ENCODE results near the gene MYBBP1A.

MYBBP1A gene

GRCh38 chr17:4594931-4595684 is 39.9 kb upstream of the MYBBP1A start:
- Histone ChIP-seq H3K4me1 (ENCODE audit: low read length) (no peaks in the 10 kb centered on the region), H3K27ac (ENCODE audit: low read length) (no peak overlapping the region), H3K36me3 (replicated peaks; ENCODE audit: low read depth, low read length) (no peaks in the 10 kb centered on the region), H3K9me3 (ENCODE audit: insufficient read depth, low read length) (no peaks in the 10 kb centered on the region), H4K20me1 (ENCODE audit: insufficient read depth, low read length) (no peaks in the 10 kb centered on the region), H3K4me2 (ENCODE audit: low read length) (no peak overlapping the region), H3K9ac (ENCODE audit: low read length) (no peak overlapping the region), H3K79me2 (ENCODE audit: low read length) (no peaks in the 10 kb centered on the region), H2AFZ (ENCODE audit: low read depth, low read length) (no peak overlapping the region), H3K4me3 (ENCODE audit: low read length) (no peak overlapping the region), H3K27me3 (ENCODE audit: low read depth, low read length) (no peaks in the 10 kb centered on the region)
- TF ChIP-seq CTCF (IDR thresholded peaks at IDR 0.05; ENCODE audit: low read depth, low read length), result no peak
- no peak for TF ChIP-seq EZH2phosphoT487 (IDR thresholded peaks at IDR 0.05; ENCODE audit: low read depth)

- Histone ChIP-seq H2AFZ (ENCODE audit: low read depth, low read length) (no peak overlapping the region), H3K27ac (ENCODE audit: low read length) (no peak overlapping the region), H3K4me3 (ENCODE audit: low read length) (no peak overlapping the region), H3K4me1 (ENCODE audit: low read length) (no peaks in the 10 kb centered on the region), H3K79me2 (ENCODE audit: low read length) (no peaks in the 10 kb centered on the region), H3K27me3 (ENCODE audit: low read depth, low read length) (no peaks in the 10 kb centered on the region), H3K36me3 (replicated peaks; ENCODE audit: low read depth, low read length) (no peaks in the 10 kb centered on the region), H3K9me3 (ENCODE audit: insufficient read depth, low read length) (no peaks in the 10 kb centered on the region), H4K20me1 (ENCODE audit: insufficient read depth, low read length) (no peaks in the 10 kb centered on the region), H3K9ac (ENCODE audit: low read length) (no peak overlapping the region), H3K4me2 (ENCODE audit: low read length) (no peak overlapping the region)
- TF ChIP-seq EZH2phosphoT487 (IDR thresholded peaks at IDR 0.05; ENCODE audit: low read depth), result no peak
- no peak for TF ChIP-seq CTCF (IDR thresholded peaks at IDR 0.05; ENCODE audit: low read depth, low read length)
Measured at GRCh38 chr17:4594406-4594805, 39.2 kb upstream of the MYBBP1A start.

GRCh38 chr17:4593021-4593421 is 37.8 kb upstream of the MYBBP1A start:
- H4K20me1 ChIP-seq (ENCODE audit: insufficient read depth, low read length), result no peaks in the 10 kb centered on the region
- no peak overlapping the region for H2AFZ ChIP-seq (ENCODE audit: low read depth, low read length)
- H3K9ac ChIP-seq (ENCODE audit: low read length), result no peak overlapping the region
- H3K27ac ChIP-seq (ENCODE audit: low read length), result no peak overlapping the region
- no peak overlapping the region for H3K4me2 ChIP-seq (ENCODE audit: low read length)
- H3K27me3 ChIP-seq (ENCODE audit: low read depth, low read length), result no peaks in the 10 kb centered on the region
- H3K9me3 ChIP-seq (ENCODE audit: insufficient read depth, low read length), result no peaks in the 10 kb centered on the region
- no peaks in the 10 kb centered on the region for H3K36me3 ChIP-seq (replicated peaks; ENCODE audit: low read depth, low read length)
- TF ChIP-seq EZH2phosphoT487 (IDR thresholded peaks at IDR 0.05; ENCODE audit: low read depth), result no peak
- TF ChIP-seq CTCF (IDR thresholded peaks at IDR 0.05; ENCODE audit: low read depth, low read length), result no peak
- no peak overlapping the region for H3K4me3 ChIP-seq (ENCODE audit: low read length)
- H3K79me2 ChIP-seq (ENCODE audit: low read length), result no peaks in the 10 kb centered on the region
- no peaks in the 10 kb centered on the region for H3K4me1 ChIP-seq (ENCODE audit: low read length)

GRCh38 chr17:4592240-4593005 is 37.2 kb upstream of the MYBBP1A start:
- Histone ChIP-seq H3K36me3 (replicated peaks; ENCODE audit: low read depth, low read length) (no peaks in the 10 kb centered on the region), H3K4me1 (ENCODE audit: low read length) (no peaks in the 10 kb centered on the region)

More at GRCh38 chr17:4592240-4593005, 37.2 kb upstream of the MYBBP1A start:
- H3K4me2 ChIP-seq (ENCODE audit: low read length), result no peak overlapping the region
- H3K27ac ChIP-seq (ENCODE audit: low read length), result no peak overlapping the region
- H3K27me3 ChIP-seq (ENCODE audit: low read depth, low read length), result no peaks in the 10 kb centered on the region
- H3K79me2 ChIP-seq (ENCODE audit: low read length), result no peaks in the 10 kb centered on the region
- H3K9me3 ChIP-seq (ENCODE audit: insufficient read depth, low read length), result no peaks in the 10 kb centered on the region
- no peak for TF ChIP-seq EZH2phosphoT487 (IDR thresholded peaks at IDR 0.05; ENCODE audit: low read depth)
- TF ChIP-seq CTCF (IDR thresholded peaks at IDR 0.05; ENCODE audit: low read depth, low read length), result no peak
- H3K9ac ChIP-seq (ENCODE audit: low read length), result no peak overlapping the region
- H2AFZ ChIP-seq (ENCODE audit: low read depth, low read length), result no peak overlapping the region
- no peaks in the 10 kb centered on the region for H4K20me1 ChIP-seq (ENCODE audit: insufficient read depth, low read length)
- H3K4me3 ChIP-seq (ENCODE audit: low read length), result no peak overlapping the region
